ENCODE measurements around the gene KNCN. TPM values are rescaled to one million over a fixed set of nuclear protein-coding genes. Genes with fewer than 3 reads are reported as not detected.

The KNCN gene
- total RNA-seq, 1 experiment from 2014 or later: not detected

DNA sequence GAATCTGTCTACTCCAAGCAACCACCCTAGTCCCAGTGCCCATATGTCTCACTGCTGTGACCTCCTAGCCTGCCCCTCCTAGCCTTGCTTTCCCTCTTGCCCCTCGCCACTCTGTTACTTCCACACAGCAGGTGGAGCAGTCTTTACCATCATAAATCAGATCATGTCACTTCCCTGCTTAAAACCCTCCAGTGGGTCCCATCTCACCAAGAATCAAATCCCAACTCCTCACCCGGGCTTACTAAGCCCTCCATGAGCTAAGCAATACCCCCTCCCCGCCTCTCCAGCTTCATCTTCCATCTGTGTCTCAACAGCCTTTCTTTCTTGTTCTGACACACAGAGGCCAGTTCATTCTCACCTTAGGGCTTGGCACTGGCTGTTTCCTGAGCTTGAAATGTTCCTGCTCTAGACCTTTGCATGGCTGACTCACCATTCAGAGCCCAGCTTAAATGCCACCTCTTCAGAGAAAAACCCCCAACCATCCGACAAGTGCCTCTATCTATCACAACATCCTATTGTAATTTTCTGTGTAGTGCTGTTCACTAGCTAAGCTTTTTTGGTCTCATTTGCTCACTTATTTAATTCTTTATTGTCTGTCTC lies 22.3 kb downstream of the KNCN start:
- no TSS peak for BruUV-seq (replicated peaks)
- H3K4me1 Mint-ChIP-seq (ENCODE audit: low read depth, unreplicated experiment): peaks cover 50% of the 10 kb centered on the region
- no peak overlapping the region for H3K4me3 Mint-ChIP-seq (ENCODE audit: low read depth, unreplicated experiment)
- intact Hi-C loops (cut with micrococcal nuclease; ENCODE audit: unreplicated experiment): no loop called here
- DNase-seq: no peak
- H3K27me3 Mint-ChIP-seq (ENCODE audit: unreplicated experiment): peaks cover 47% of the 10 kb centered on the region
- no peak overlapping the region for H3K27ac Mint-ChIP-seq (ENCODE audit: unreplicated experiment)
- TF ChIP-seq, protein P1, sequence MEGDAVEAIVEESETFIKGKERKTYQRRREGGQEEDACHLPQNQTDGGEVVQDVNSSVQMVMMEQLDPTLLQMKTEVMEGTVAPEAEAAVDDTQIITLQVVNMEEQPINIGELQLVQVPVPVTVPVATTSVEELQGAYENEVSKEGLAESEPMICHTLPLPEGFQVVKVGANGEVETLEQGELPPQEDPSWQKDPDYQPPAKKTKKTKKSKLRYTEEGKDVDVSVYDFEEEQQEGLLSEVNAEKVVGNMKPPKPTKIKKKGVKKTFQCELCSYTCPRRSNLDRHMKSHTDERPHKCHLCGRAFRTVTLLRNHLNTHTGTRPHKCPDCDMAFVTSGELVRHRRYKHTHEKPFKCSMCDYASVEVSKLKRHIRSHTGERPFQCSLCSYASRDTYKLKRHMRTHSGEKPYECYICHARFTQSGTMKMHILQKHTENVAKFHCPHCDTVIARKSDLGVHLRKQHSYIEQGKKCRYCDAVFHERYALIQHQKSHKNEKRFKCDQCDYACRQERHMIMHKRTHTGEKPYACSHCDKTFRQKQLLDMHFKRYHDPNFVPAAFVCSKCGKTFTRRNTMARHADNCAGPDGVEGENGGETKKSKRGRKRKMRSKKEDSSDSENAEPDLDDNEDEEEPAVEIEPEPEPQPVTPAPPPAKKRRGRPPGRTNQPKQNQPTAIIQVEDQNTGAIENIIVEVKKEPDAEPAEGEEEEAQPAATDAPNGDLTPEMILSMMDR (IDR thresholded peaks at IDR 0.05; ENCODE audit: unreplicated experiment): no peak
- CTCF ChIA-PET: interaction anchor here (0.6 to 2.1 kb wide), 9 partner anchors 9 to 498 kb away, joined by 3 to 13 read pairs (median 3); no protein-coding TSS in a partner anchor
- peaks cover 10% of the 10 kb centered on the region for H3K36me3 Mint-ChIP-seq (ENCODE audit: insufficient read depth, unreplicated experiment)
- H3K9me3 Mint-ChIP-seq (ENCODE audit: low read depth, unreplicated experiment): no peaks in the 10 kb centered on the region

DNA sequence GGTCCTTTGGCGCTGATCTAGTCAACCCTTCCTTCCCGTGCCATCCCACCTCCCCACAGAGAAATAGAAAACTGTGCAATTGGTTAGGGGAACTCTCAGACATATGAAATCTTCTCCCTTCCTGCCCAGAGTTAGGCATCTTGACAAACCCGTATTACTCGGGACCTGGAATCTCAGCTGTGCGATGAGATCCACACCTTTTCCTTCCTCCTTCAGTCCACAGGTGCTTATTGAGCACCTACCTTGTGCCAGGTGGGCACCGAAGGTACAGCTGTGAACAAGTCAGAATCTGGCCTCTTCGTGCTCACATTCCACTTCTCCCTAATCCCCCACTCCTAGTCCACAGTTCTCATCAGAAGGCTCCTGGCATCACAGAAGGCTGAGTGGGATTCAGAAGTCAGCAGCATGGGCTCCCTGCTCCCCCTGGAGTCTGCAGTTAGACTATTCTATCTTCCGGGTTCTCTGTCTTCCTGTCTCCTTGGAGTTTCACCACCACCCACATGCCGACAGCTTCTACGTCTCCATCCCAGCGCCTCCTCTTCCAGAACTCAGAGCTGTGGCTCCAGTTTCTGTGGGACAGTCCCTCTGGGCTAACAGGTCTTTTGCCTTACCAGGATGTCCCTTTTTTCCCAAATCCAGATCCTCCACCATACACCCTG lies 23.0 kb downstream of the KNCN start:
- Mint-ChIP-seq H3K36me3 (ENCODE audit: insufficient read depth, unreplicated experiment) (peaks cover 5% of the 10 kb centered on the region), H3K27ac (ENCODE audit: unreplicated experiment) (no peak overlapping the region), H3K9me3 (ENCODE audit: low read depth, unreplicated experiment) (no peaks in the 10 kb centered on the region), H3K4me3 (ENCODE audit: low read depth, unreplicated experiment) (no peak overlapping the region), H3K4me1 (ENCODE audit: low read depth, unreplicated experiment) (peaks cover 50% of the 10 kb centered on the region), H3K27me3 (ENCODE audit: unreplicated experiment) (peaks cover 40% of the 10 kb centered on the region)
- no TSS peak for BruUV-seq (replicated peaks)
- intact Hi-C loops (cut with micrococcal nuclease; ENCODE audit: unreplicated experiment): loop anchor here (1.0 kb wide), 1 partner anchor 51 kb away; no protein-coding TSS in a partner anchor
- no peak for DNase-seq
- TF ChIP-seq, protein P1 (IDR thresholded peaks at IDR 0.05; ENCODE audit: unreplicated experiment): no peak
- CTCF ChIA-PET: interaction anchor here (1.5 to 2.1 kb wide), 3 partner anchors 8 to 82 kb away, joined by 3 to 13 read pairs (median 6); no protein-coding TSS in a partner anchor

DNA sequence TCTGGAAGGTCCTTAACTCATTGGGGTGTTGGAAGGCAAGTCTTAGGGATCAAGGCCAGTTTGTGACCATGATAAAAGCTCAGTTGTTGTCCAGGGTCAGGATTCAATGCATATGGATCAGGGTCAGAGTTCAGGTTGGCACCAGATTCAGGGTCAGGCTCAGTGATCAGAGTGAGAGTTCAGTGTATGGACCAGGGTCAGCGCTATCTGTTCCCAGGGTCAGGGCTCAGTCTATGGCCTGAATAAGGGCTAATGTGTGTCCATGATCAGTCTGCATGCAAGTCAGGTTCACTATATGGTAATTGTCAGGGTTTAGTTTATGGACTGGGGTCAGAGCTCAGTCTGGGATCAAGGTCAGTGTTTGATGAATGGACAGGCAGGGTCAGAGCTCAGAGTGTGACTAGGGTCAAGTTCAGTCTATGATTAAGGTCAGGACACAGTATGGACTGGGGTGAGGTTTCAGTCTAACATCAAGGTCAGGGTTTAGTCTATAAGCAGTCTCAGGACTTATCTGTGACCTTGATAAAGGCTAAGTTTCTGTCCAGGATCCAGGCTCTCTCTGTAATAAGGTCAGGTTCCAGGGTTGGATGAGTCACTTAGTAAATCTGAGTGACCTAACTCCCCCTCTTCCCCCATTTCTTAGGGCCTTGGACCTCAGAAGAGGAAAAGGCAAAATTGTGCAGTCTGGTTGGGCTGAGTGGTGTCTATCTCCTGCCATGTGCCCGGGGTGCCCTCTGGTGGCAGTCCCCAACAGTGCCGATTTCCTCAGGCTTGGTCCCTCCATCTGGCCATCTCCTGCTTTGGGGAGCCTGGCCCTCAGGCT lies 23.8 kb downstream of the KNCN start:
- Mint-ChIP-seq H3K27ac (ENCODE audit: unreplicated experiment) (no peak overlapping the region), H3K4me3 (ENCODE audit: low read depth, unreplicated experiment) (no peak overlapping the region), H3K27me3 (ENCODE audit: unreplicated experiment) (peaks cover 37% of the 10 kb centered on the region), H3K9me3 (ENCODE audit: low read depth, unreplicated experiment) (no peaks in the 10 kb centered on the region), H3K4me1 (ENCODE audit: low read depth, unreplicated experiment) (peaks cover 55% of the 10 kb centered on the region), H3K36me3 (ENCODE audit: insufficient read depth, unreplicated experiment) (peaks cover 5% of the 10 kb centered on the region)
- TF ChIP-seq, protein P1 (IDR thresholded peaks at IDR 0.05; ENCODE audit: unreplicated experiment): peak; percentile 95
- CTCF ChIA-PET: interaction anchor here (1.1 to 2.1 kb wide), 5 partner anchors 8 to 86 kb away, joined by 3 to 13 read pairs (median 6); no protein-coding TSS in a partner anchor
- intact Hi-C loops (cut with micrococcal nuclease; ENCODE audit: unreplicated experiment): loop anchor here (1.0 kb wide), 1 partner anchor 50 kb away; no protein-coding TSS in a partner anchor
- BruUV-seq (replicated peaks): no TSS peak
- DNase-seq: peak; percentile 90

DNA sequence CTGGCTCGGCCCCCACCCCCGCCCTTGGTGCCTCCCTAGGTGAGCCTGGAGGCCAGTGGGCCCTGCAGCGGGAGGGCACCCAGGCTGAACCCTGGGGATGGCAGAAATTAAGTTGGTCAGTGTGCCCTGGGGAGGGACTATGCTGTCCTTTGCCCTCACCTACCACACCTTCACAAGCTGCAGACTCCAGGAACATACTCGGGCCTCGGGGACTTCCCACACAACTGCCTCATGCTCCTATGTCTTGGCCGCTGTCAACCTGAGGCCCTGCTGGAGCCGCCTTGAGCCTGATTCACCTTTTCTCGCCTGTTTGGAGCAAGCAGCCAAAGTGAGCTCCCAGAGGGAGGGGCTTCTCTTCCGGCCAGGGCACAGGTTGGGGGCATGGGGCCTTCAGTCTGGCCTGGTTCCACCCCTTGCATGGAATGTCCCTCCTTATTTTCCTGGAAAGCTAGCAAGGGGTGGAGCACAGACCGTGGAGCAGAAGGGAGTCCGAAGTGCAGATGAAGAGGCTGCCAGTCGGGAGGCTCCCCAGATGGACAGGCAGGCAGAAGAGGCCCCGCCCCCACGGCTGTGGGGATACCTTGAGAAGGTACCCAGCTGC lies 24.7 kb downstream of the KNCN start:
- Mint-ChIP-seq H3K4me1 (ENCODE audit: low read depth, unreplicated experiment) (peaks cover 64% of the 10 kb centered on the region), H3K4me3 (ENCODE audit: low read depth, unreplicated experiment) (no peak overlapping the region), H3K36me3 (ENCODE audit: insufficient read depth, unreplicated experiment) (peaks cover 5% of the 10 kb centered on the region), H3K9me3 (ENCODE audit: low read depth, unreplicated experiment) (no peaks in the 10 kb centered on the region), H3K27me3 (ENCODE audit: unreplicated experiment) (peaks cover 32% of the 10 kb centered on the region), H3K27ac (ENCODE audit: unreplicated experiment) (no peak overlapping the region)
- intact Hi-C loops (cut with micrococcal nuclease; ENCODE audit: unreplicated experiment): no loop called here
- TF ChIP-seq, protein P1 (IDR thresholded peaks at IDR 0.05; ENCODE audit: unreplicated experiment): no peak
- CTCF ChIA-PET: interaction anchor here (1.0 to 1.5 kb wide), 6 partner anchors 10 to 85 kb away, joined by 3 to 6 read pairs (median 4); no protein-coding TSS in a partner anchor
- peak; percentile 42 for DNase-seq
- BruUV-seq (replicated peaks): no TSS peak

Data from Calu3 (cell line).